ENCODE results near the gene SNX8.
"Not testable (repeated sequence)": the region's sequence is repeated elsewhere in the genome, so short reads cannot be mapped to it uniquely, and the experiment has no call there.

Gene SNX8

GRCh38 chr7:2269991-2270460, 44.2 kb downstream of the SNX8 start:
- FAIRE-seq (no peak), DNase-seq (ENCODE audit: insufficient read length, low spot score) (no peak)

GRCh38 chr7:2269089-2269990, 44.9 kb downstream of the SNX8 start:
- DNase-seq (ENCODE audit: insufficient read length, low spot score); FAIRE-seq: not testable (repeated sequence)

- DNase-seq (ENCODE audit: insufficient read length, low spot score) (no peak), FAIRE-seq (no peak)
Observed at GRCh38 chr7:2266911-2267310, 47.3 kb downstream of the SNX8 start.

- FAIRE-seq (no peak), DNase-seq (ENCODE audit: insufficient read length, low spot score) (no peak)
Observed at GRCh38 chr7:2264158-2264557, 50.1 kb downstream of the SNX8 start.

DNA sequence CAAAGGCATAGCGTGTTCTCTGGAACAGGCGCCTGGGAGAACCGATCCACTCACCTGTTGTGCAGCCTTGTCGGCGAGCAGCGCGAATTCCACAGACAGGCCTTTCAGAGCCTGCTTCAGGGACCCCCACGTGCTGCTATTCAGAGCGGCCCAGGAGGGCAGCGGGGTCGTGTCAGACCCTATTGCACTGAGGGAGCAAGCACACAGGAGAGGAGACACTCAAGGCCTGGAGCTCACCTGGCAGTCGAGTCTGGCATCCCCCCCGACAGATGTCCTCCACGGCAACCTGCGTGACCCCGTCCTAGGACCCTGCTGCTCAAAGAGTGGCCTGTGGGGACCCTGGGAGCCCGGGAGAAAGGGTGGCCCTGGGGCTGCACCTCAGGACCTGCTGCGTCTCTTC, 51.1 kb downstream of the SNX8 start:
- no peak for FAIRE-seq
- no peak for DNase-seq (ENCODE audit: insufficient read length, low spot score)

DNA sequence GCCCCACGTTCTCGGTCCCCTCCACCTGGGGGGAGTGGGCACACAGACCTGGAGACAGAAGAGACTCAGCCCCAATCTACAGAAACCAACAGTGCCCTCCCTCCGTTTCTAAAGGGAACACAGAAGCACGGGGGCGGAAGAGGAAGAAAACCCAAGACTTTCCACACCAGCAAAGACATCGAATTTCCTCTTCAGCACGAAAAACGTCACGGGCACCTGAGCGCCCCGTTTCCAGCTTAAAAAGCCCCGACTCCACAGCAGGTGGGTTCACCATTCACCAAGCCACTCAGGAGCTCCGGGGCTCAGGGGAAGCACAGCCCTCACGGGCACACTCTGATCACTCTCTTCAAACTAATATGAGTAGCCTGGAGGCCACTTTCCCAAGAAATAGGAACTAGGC, 52.6 kb downstream of the SNX8 start:
- FAIRE-seq = peak; percentile 92

DNA sequence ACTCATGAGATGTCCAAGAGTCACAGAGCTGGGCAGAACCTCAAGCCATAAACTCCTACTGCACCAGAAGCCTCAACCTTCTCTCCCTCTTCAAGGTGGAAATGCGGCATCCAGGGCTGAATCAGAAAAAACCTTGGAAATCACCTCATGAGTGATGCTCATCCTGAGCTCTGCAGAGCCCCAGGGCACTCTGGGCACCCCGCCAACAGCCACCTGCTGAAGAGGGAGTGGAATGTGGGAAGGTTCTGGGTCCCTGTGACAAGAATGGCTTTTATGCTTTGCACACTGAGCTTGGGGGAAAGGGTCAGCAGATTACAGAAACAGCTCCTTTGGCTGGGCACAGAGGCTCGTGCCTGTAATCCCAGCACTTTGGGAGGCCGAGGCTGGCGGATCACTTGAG, 53.4 kb downstream of the SNX8 start:
- FAIRE-seq = no peak
- DNase-seq (ENCODE audit: insufficient read length, low spot score) = no peak

More for the DNA sequence above, 52.6 kb downstream of the SNX8 start:
- peak; percentile 69 for DNase-seq (ENCODE audit: insufficient read length, low spot score)

GRCh38 chr7:2259480-2259879, 54.8 kb downstream of the SNX8 start:
- DNase-seq (ENCODE audit: insufficient read length, low spot score) = no peak
- peak; percentile 28 for FAIRE-seq

DNA sequence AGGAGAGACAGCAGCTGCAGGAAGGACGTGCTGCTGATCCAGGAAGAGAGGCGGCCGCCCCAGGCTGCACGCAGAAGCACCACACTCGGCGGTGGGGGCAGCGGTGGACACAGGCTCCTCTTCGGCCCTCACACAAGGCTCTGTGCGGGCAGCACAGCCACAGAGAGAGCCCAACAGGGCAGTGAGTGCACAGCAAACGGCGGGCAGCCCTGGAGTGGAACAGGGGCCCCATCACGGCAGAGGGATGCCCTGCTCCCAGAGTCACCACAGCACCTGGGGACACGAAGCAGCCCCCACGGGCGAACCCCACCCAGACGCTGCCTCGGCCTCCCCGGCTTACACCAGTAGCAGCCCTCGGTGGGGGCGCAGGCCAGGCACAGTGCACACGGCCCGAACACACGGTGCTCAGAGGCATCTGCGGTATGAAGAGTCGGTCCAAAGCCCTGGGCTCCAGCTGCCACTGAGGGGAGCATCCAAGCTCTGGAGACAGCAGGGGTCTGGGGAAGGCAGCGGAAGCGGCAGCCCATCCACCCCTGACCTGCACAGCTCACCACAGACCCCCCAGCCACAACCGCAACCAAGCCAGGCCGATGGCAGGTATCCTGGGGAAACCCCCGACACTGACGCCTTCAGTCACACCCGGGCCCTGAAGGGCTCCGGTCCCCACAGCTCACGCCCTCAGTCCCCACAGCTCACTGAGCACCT, 55.4 kb downstream of the SNX8 start:
- peak; percentile 93 for FAIRE-seq
- DNase-seq (ENCODE audit: insufficient read length, low spot score) = peak; percentile 85

DNA sequence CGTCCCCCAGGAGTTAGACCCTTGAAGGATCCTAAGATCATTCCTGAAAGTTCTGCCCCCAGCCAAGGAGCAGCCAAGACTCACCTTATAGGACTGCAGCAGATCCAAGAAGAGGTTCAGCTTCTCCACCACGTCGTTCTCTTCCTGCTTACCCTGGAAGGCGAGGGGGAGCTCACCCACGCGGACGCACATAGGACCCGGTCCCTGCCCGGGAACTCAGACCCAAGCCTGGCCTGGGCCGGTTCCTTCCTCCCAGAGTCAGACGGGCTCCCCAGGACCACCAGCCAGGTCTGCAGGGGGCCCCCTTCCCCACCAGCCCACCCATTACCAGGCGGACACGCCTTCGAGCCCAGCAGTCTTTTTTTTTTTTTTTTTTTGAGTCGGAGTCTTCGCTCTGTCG, 56.6 kb downstream of the SNX8 start:
- no peak for FAIRE-seq

DNA sequence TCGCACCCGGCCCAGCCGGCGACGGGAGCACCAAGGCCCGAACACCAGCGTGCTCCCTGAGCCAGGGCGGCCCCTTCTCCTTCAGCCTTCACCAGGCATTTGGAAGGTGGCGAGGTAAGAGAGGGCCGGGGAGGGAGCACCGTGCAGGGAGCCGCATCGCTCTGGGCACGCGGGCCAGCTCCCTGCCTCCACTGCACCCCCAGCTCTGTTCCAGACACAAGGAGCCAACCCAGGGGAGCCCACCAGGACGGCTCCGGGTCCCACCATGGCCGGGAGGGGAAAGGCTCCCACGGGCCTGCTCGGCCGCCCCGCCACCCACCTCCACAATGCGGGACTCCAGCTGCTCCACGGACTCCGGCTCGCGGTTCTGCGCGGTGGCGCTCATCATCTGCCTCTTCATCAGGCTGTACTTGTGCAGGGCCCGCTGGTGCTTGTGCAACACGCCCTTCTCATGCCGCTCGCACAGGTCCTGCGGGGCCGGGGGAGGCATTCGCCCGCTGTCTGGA, 57.1 kb downstream of the SNX8 start:
- no peak for DNase-seq (ENCODE audit: insufficient read length, low spot score)
- FAIRE-seq = no peak

More for the DNA sequence above, 56.6 kb downstream of the SNX8 start:
- DNase-seq (ENCODE audit: insufficient read length, low spot score) = no peak

DNA sequence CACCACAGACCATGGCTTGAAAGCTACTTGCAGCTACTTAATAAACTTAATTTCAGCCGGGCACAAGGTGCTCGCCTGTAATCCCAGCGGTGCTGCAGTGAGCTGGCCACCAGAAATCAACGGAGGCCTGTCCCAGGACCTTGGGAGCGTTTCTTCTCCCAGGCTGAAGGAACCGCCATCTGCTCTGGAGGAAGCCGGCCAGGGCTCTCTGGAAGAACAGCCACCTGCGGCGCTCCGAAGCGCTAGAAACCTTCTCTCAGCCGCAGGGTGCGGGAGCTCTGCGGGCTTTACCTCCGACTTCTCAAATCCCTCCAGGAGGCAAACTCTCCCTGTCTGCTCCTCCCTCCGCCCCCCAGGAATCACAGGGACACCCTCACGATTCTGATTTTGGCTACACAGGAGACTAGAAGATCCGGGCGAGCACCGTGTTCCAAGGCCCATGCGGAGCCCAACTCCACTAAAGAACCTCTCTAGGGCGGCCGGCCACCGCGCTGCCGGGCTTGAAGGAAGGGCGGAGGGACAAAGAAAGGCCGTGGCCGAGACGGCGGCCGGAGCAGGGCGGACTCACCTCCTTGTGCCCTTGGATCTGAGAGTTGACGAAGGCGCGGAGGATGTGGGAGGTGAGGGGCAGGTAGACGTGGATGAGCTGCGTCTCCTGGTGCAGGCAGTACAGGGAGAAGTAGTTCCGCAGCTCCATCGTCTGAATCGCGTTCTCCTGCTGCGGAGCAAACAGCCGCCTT, 57.8 kb downstream of the SNX8 start:
- FAIRE-seq (no peak), DNase-seq (ENCODE audit: insufficient read length, low spot score) (no peak)

- DNase-seq (ENCODE audit: insufficient read length, low spot score) = no peak
- FAIRE-seq = no peak
Observed at GRCh38 chr7:2255145-2256139, 58.8 kb downstream of the SNX8 start.

DNA sequence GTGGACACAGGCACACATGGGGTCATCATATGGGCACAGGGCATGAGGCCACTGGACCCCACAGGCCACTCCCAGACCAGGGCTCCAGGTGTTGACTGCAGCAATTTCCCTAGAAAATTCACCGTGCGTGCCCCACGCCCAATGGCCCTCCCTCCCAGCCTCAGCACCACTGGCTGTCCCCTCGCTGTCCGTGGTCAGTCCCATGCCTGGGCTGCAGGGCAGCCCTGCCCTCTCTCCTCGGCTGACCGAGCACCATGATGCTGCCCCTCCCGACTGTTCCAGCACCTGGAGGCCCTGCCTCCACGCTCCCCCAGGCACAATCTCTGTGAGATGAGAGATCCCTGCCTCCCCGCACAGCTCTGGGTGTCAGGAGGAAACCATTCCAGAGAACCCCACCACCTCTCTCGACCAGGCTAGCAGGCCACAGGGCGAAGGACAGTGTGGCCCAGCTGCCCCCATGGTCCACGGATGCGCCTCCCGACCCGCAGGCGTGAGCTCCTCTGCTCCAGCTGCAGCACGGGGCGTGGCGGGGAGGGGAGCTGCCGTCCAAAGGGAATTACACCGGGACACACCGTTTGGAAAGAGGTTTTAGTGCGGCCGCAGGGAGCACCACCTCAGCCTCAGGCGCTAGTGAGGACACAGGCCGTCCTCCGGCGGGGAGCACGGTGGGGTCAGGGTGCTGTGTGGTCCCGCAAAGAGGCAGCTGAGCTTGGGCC, 59.7 kb downstream of the SNX8 start:
- DNase-seq (ENCODE audit: insufficient read length, low spot score) (no peak), FAIRE-seq (no peak)

- FAIRE-seq (no peak), DNase-seq (ENCODE audit: insufficient read length, low spot score) (no peak)
Observed at GRCh38 chr7:2253525-2254244, 60.6 kb downstream of the SNX8 start.

- DNase-seq (ENCODE audit: insufficient read length, low spot score) (no peak), FAIRE-seq (no peak)
Observed at GRCh38 chr7:2253021-2253420, 61.2 kb downstream of the SNX8 start.

DNA sequence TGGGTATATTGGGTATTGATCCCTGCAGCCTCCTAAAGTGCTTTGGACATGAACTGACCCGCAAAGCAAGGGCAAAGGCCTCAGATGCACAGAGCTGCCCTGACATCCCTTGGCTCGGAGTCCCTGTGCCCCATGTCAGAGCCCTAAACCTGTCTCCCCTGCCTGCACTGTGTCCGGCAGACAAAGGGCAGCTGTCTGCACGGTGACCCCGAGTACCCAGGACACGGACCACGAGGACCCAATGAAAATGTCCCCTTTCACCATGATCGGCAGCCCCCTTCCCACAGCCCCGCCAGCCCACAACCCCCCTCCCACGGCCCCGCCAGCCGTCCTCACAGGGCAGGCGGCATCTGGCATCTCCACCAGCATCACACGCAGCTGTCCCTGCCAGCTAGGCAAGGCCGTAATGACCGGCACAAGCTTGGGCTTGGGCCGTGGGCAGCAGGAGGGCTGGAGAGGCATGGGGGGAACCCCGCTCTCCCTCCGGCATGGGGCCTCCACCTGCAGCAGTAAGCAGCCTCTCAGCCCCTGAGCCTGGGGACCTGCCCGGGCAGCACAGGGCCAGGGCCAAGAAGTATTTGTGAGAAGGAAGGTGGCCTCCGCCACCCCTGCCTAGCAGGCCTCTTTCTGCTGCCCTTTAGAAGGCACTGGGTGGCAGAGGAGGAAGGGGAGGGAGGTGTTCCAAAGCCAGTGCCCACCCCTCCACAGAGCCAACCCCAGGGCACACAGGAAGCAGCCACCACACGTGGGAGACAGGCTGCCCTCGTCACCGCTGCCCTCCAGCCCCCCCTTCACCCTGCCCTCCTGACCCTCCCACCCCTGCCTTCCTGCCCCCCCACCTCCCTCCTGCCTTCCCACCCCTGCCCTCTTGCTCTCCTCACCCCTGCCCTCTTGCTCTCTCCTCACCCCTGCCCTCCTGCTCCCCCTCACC, 62.1 kb downstream of the SNX8 start:
- DNase-seq (ENCODE audit: insufficient read length, low spot score) = no peak
- no peak for FAIRE-seq
